Measurements from ENCODE around the gene NDUFB11. TPM values are rescaled to one million over a fixed set of nuclear protein-coding genes. Genes with fewer than 3 reads are reported as not detected.

NDUFB11 gene
- 43.1 and 45.4 TPM in 2 replicates for total RNA-seq

- Histone ChIP-seq H4K20me1 (ENCODE audit: insufficient read depth, low read length) (peaks cover 29% of the 10 kb centered on the region), H3K79me2 (ENCODE audit: insufficient read depth, low read length) (peaks cover 52% of the 10 kb centered on the region)
Observed at GRCh38 chrX:47144626-47145394, at the start of gene NDUFB11, which contains the start of gene RBM10. Gene NDUFB11 (minus strand): TSS chrX:47144702. CDS start chrX:47144679, 23 bp downstream. Gene RBM10 (plus strand): TSS chrX:47145221. CDS start chrX:47147482, 2,261 bp downstream.

DNA sequence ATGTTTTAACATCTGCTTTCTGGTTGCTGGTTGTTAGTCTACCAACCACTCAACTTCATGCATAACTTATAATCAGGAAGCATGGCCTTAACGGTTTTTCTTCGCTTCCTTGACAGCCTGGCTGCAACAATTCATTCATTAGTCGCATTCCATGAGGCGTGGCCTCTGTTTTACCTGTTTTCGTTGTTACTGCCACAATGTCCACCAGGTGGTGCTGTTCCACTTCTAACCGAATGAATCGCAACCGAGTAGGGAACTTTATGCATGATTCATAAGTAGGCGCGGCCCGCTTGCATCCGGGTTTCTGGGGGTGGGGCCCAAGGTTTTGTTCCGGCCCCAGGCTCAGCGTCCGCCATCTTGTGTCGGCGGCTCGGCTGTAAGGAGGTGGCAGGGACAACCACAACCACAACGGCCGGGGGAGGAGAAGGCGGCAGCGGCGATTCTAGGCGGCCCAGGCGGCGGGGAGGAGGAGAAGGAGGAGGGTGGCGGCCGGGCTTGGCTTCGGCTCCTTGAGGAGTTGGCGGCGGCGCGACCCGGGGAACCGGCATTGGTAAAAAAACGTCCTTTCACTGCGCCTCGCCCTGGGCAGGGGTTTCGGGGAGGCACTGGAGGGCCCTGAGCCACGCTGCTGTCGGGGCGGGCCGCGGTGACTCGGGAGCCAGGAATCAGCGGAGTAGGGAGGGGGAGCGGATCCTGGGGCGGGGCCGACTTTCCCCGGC, 49.1 kb upstream of the NDUFB11 start, which contains the start of gene UBA1:
Gene UBA1, plus strand, starts transcription at position 355 of the 719 bp plus-strand sequence. CDS start 4,974 bp downstream, outside the sequence.
- TF ChIP-seq, protein P1, sequence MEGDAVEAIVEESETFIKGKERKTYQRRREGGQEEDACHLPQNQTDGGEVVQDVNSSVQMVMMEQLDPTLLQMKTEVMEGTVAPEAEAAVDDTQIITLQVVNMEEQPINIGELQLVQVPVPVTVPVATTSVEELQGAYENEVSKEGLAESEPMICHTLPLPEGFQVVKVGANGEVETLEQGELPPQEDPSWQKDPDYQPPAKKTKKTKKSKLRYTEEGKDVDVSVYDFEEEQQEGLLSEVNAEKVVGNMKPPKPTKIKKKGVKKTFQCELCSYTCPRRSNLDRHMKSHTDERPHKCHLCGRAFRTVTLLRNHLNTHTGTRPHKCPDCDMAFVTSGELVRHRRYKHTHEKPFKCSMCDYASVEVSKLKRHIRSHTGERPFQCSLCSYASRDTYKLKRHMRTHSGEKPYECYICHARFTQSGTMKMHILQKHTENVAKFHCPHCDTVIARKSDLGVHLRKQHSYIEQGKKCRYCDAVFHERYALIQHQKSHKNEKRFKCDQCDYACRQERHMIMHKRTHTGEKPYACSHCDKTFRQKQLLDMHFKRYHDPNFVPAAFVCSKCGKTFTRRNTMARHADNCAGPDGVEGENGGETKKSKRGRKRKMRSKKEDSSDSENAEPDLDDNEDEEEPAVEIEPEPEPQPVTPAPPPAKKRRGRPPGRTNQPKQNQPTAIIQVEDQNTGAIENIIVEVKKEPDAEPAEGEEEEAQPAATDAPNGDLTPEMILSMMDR (IDR thresholded peaks at IDR 0.05; ENCODE audit: extremely low read depth, low read depth, low read length), result peak; percentile 88
- peak; percentile 98 for DNase-seq (ENCODE audit: insufficient read length, low spot score, missing footprints)
- peaks cover 49% of the 10 kb centered on the region for H3K4me1 ChIP-seq (ENCODE audit: insufficient read depth, low read length)
- H3K4me2 ChIP-seq (ENCODE audit: insufficient read depth, low read length), result peak within 1 kb of the TSS; percentile 81
- H3K4me3 ChIP-seq (ENCODE audit: insufficient read depth, low read length), result peak within 1 kb of the TSS; percentile 97
- H3K9me3 ChIP-seq (ENCODE audit: low read depth, low read length), result no peaks in the 10 kb centered on the region
- H3K27me3 ChIP-seq (ENCODE audit: insufficient read depth, low read length), result peaks cover 3% of the 10 kb centered on the region
- peaks cover 59% of the 10 kb centered on the region for H3K79me2 ChIP-seq (ENCODE audit: insufficient read depth, low read length)
- peak within 1 kb of the TSS; percentile 88 for H3K27ac ChIP-seq (ENCODE audit: low read depth, low read length)
- H2AFZ ChIP-seq (ENCODE audit: low read length), result peak within 1 kb of the TSS; percentile 88
- peaks cover 10% of the 10 kb centered on the region for H3K36me3 ChIP-seq (ENCODE audit: insufficient read depth, low read length)
- H4K20me1 ChIP-seq (ENCODE audit: insufficient read depth, low read length), result peaks cover 37% of the 10 kb centered on the region

More at GRCh38 chrX:47144626-47145394, at the start of gene NDUFB11, which contains the start of gene RBM10:
- TF ChIP-seq, protein P1 (IDR thresholded peaks at IDR 0.05; ENCODE audit: extremely low read depth, low read depth, low read length), result peak; percentile 62
- Histone ChIP-seq H3K4me1 (ENCODE audit: insufficient read depth, low read length) (no peaks in the 10 kb centered on the region), H3K36me3 (ENCODE audit: insufficient read depth, low read length) (no peaks in the 10 kb centered on the region), H3K9me3 (ENCODE audit: low read depth, low read length) (no peaks in the 10 kb centered on the region), H3K27me3 (ENCODE audit: insufficient read depth, low read length) (no peaks in the 10 kb centered on the region), H2AFZ (ENCODE audit: low read length) (peak within 1 kb of the TSS; percentile 80), H3K4me2 (ENCODE audit: insufficient read depth, low read length) (peak within 1 kb of the TSS; percentile 89), H3K4me3 (ENCODE audit: insufficient read depth, low read length) (peak within 1 kb of the TSS; percentile 86), H3K27ac (ENCODE audit: low read depth, low read length) (peak within 1 kb of the TSS; percentile 74)
- DNase-seq (ENCODE audit: insufficient read length, low spot score, missing footprints), result peak; percentile 96

DNA sequence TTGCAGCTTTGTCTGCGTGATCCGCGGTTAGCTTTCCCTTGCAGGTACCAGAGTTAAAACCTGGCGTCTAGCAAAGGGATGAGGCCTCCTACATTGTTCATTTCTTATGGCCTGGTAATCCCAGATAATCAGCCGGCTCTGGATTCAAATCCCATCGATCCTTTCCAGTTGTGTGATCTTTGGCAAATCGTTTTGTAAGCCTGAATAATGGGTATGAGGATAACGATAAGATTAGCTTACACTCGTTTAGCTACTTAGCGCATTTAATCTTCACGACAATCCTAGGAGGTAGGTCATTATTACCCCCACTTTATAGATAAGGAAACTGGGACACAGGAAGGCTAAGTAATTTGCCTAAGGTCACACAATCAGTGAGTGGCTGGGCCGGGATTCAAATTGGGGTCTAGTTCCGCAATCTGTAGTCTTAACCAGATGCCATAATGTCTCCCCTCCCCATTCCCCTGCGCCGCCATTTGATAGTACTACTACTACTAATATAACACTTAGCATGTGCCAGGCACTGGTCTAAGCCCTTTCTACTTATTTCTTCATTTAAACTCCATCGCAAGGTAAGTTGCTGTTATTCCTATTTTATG, 47.4 kb upstream of the NDUFB11 start:
- Histone ChIP-seq H3K9me3 (ENCODE audit: low read depth, low read length) (no peaks in the 10 kb centered on the region), H3K36me3 (ENCODE audit: insufficient read depth, low read length) (peaks cover 3% of the 10 kb centered on the region), H3K4me1 (ENCODE audit: insufficient read depth, low read length) (peaks cover 34% of the 10 kb centered on the region), H3K27ac (ENCODE audit: low read depth, low read length) (no peak overlapping the region), H3K4me2 (ENCODE audit: insufficient read depth, low read length) (peak overlapping the region; percentile 81), H3K27me3 (ENCODE audit: insufficient read depth, low read length) (peaks cover 3% of the 10 kb centered on the region), H2AFZ (ENCODE audit: low read length) (peak overlapping the region; percentile 67), H3K4me3 (ENCODE audit: insufficient read depth, low read length) (peak overlapping the region; percentile 76), H4K20me1 (ENCODE audit: insufficient read depth, low read length) (peaks cover 22% of the 10 kb centered on the region), H3K79me2 (ENCODE audit: insufficient read depth, low read length) (peaks cover 42% of the 10 kb centered on the region)
- DNase-seq (ENCODE audit: insufficient read length, low spot score, missing footprints), result peak; percentile 18
- TF ChIP-seq, protein P1 (IDR thresholded peaks at IDR 0.05; ENCODE audit: extremely low read depth, low read depth, low read length), result no peak
